GM23338 (cell line): Measurements from ENCODE around the gene TMEM250. TPM values are rescaled to one million over a fixed set of nuclear protein-coding genes. Genes with fewer than 3 reads are reported as not detected.

Source experiments
- ATAC-seq: fragments of 200-7000 bp; cut with Tn5 transposase; 3 replicates; pipeline ENCODE4 v1.9.1; 2020
- DNase-seq: peaks from one replicate; pipeline ENCODE4 v3.0.0-alpha.2; 2015; ENCODE audit warnings: low spot score
- H2AFZ ChIP-seq: fragments of 200-600 bp; sonication (generic); 2 replicates; pipeline ENCODE4 v1.8.0; 2016; ENCODE audit warnings: antibody characterized with exemption, mild to moderate bottlenecking, moderate library complexity
- H3F3A ChIP-seq: fragments of 200-600 bp; sonication (generic); replicated peaks from 2 replicates; pipeline ENCODE4 v1.8.0; 2017; ENCODE audit warnings: antibody characterized with exemption, mixed run types, low read depth
- H3K27ac ChIP-seq: fragments of 200-600 bp; sonication (generic); 2 replicates; pipeline ENCODE4 v1.6.1; 2016; ENCODE audit warnings: low read depth
- H3K27me3 ChIP-seq: fragments of 200-600 bp; sonication (generic); 2 replicates; pipeline ENCODE4 v1.8.0; 2016; ENCODE audit warnings: mild to moderate bottlenecking, mixed run types, moderate library complexity; ENCODE audit not compliant: insufficient read depth
- H3K36me3 ChIP-seq: fragments of 200-600 bp; sonication (generic); 2 replicates; pipeline ENCODE4 v1.8.0; 2016; ENCODE audit warnings: mild to moderate bottlenecking; ENCODE audit not compliant: insufficient read depth
- H3K4me1 ChIP-seq: fragments of 200-600 bp; sonication (generic); 2 replicates; pipeline ENCODE4 v1.8.0; 2016; ENCODE audit warnings: mild to moderate bottlenecking, moderate library complexity; ENCODE audit not compliant: insufficient read depth
- H3K4me2 ChIP-seq: fragments of 200-600 bp; sonication (generic); 2 replicates; pipeline ENCODE4 v1.7.1; 2017; ENCODE audit warnings: mixed run types
- H3K4me3 ChIP-seq: fragments of 200-600 bp; sonication (generic); 2 replicates; pipeline ENCODE4 v1.6.1; 2016; ENCODE audit warnings: mixed run types
- H3K79me2 ChIP-seq: fragments of 200-600 bp; sonication (generic); replicated peaks from 2 replicates; pipeline ENCODE4 v1.8.0; 2017; ENCODE audit warnings: mild to moderate bottlenecking; ENCODE audit not compliant: insufficient read depth
- H3K9me2 ChIP-seq: fragments of 200-600 bp; sonication (generic); 2 replicates; pipeline ENCODE4 v1.8.0; 2017; ENCODE audit not compliant: insufficient read depth
- H4K20me1 ChIP-seq: fragments of 200-600 bp; sonication (generic); replicated peaks from 2 replicates; pipeline ENCODE4 v1.8.0; 2017; ENCODE audit warnings: mild to moderate bottlenecking; ENCODE audit not compliant: insufficient read depth
- H3K27ac Mint-ChIP-seq: 2 replicates; pipeline ENCODE4 v1.8.0; 2020; ENCODE audit warnings: inconsistent platforms, mild to moderate bottlenecking, moderate library complexity, mixed read lengths
- H3K27me3 Mint-ChIP-seq: 3 replicates; pipeline ENCODE4 v1.8.0; 2022; ENCODE audit warnings: low read depth, mild to moderate bottlenecking, moderate library complexity, mixed read lengths, inconsistent platforms; ENCODE audit not compliant: insufficient read depth, poor library complexity
- H3K36me3 Mint-ChIP-seq: 3 replicates; pipeline ENCODE4 v1.8.0; 2021; ENCODE audit warnings: low read depth, mild to moderate bottlenecking, inconsistent platforms, moderate library complexity, mixed read lengths
- H3K4me1 Mint-ChIP-seq: 3 replicates; pipeline ENCODE4 v1.8.0; 2020; ENCODE audit warnings: mild to moderate bottlenecking, inconsistent platforms, mixed read lengths
- H3K4me3 Mint-ChIP-seq: 3 replicates; pipeline ENCODE4 v1.8.0; 2021; ENCODE audit warnings: moderate library complexity, mild to moderate bottlenecking, inconsistent platforms, mixed read lengths
- H3K9me3 Mint-ChIP-seq: 3 replicates; pipeline ENCODE4 v1.8.0; 2020; ENCODE audit warnings: moderate library complexity, mild to moderate bottlenecking, inconsistent platforms, mixed read lengths
- CREB1 ChIP-seq: fragments of 250-450 bp; sonication (Bioruptor Pico); IDR thresholded peaks from 2 replicates; pipeline ENCODE4 v1.5.0; 2020; ENCODE audit warnings: low read depth, mild to moderate bottlenecking, moderate library complexity
- ETS1 ChIP-seq: IDR thresholded peaks from 2 replicates; pipeline ENCODE4 v1.6.1; 2016; ENCODE audit warnings: antibody characterized with exemption
- EZH2 ChIP-seq: fragments of 200-600 bp; sonication (generic); IDR thresholded peaks from one replicate; pipeline ENCODE4 v1.8.0; 2017; ENCODE audit warnings: antibody characterized with exemption, mild to moderate bottlenecking, low read depth; ENCODE audit not compliant: unreplicated experiment
- EZH2phosphoT487 ChIP-seq: fragments of 200-600 bp; sonication (generic); IDR thresholded peaks from one replicate; pipeline ENCODE4 v1.8.1; 2018; ENCODE audit warnings: antibody characterized with exemption; ENCODE audit not compliant: unreplicated experiment
- JUNB ChIP-seq: IDR thresholded peaks from one replicate; pipeline ENCODE4 v1.6.1; 2016; ENCODE audit warnings: antibody characterized with exemption; ENCODE audit not compliant: unreplicated experiment
- NANOG ChIP-seq: IDR thresholded peaks from 2 replicates; pipeline ENCODE4 v1.6.1; 2016; ENCODE audit warnings: antibody characterized with exemption, borderline replicate concordance
- POLR2AphosphoS5 ChIP-seq: IDR thresholded peaks from 2 replicates; pipeline ENCODE4 v1.6.1; 2016; ENCODE audit warnings: antibody characterized with exemption, low read depth
- REST ChIP-seq: IDR thresholded peaks from one replicate; pipeline ENCODE4 v1.6.1; 2018; ENCODE audit warnings: antibody characterized with exemption; ENCODE audit not compliant: unreplicated experiment
- STAT1 ChIP-seq: IDR thresholded peaks from one replicate; pipeline ENCODE4 v1.6.1; 2016; ENCODE audit warnings: antibody characterized with exemption; ENCODE audit not compliant: unreplicated experiment
- ZNF114 ChIP-seq: fragments of 250-450 bp; sonication (Bioruptor Pico); IDR thresholded peaks from 2 replicates; pipeline ENCODE4 v1.5.0; 2020; ENCODE audit warnings: mild to moderate bottlenecking, moderate library complexity
- ZNF331 ChIP-seq: fragments of 250-450 bp; sonication (Bioruptor Pico); IDR thresholded peaks from 2 replicates; pipeline ENCODE4 v1.5.0; 2020; ENCODE audit warnings: low read depth, mild to moderate bottlenecking, moderate library complexity
- polyA plus RNA-seq: library from polyadenylated mRNA; unstranded; fragments of >200 nt; fragmentation: Nextera tagmentation; extraction: Ambion mirVana; gene quantifications from 2 replicates; pipeline ENCODE4 v1.2.1, GENCODE V29; 2016
- total RNA-seq: library from RNA; depleted of rRNA; stranded (reverse); fragments of >200 nt; shearing (Covaris generic); gene quantifications from 2 replicates; pipeline ENCODE4 v1.2.3, GENCODE V29; 2014
- TF ChIP-seq, protein P1 (sequence below), 2 experiments: fragments of 200-600 bp in 1 of 2; sonication (generic) in 1 of 2; conservative IDR thresholded peaks; 2 replicates each; pipeline versions ENCODE4 v1.5.1 to v1.6.1; 2016 to 2017; ENCODE audit warnings: antibody characterized with exemption in 2 of 2, low read depth in 2 of 2, mild to moderate bottlenecking in 2 of 2, moderate library complexity in 1 of 2
- TF ChIP-seq, protein P2 (sequence below): fragments of 250-450 bp; sonication (Bioruptor Pico); IDR thresholded peaks from 2 replicates; pipeline ENCODE4 v1.5.0; 2020; ENCODE audit warnings: mild to moderate bottlenecking, moderate library complexity

The TMEM250 gene
- total and polyA plus RNA-seq, 2 experiments from 2014 or later = 12.2 to 39.2 TPM

- no peak for ATAC-seq
- peaks cover 2% of the 10 kb centered on the region; the same call in 2 of the 3 replicates for H3K36me3 Mint-ChIP-seq
Observed at GRCh38 chr9:136156209-136157120, 37.8 kb upstream of the TMEM250 start.

More at GRCh38 chr9:136156209-136157120, 37.8 kb upstream of the TMEM250 start:
- Histone ChIP-seq H3K4me1 (peaks cover 6% of the 10 kb centered on the region; the same call in 1 of the 2 replicates), H3K79me2 (no peaks in the 10 kb centered on the region), H3K4me3 (no peak overlapping the region), H3F3A (no peaks in the 10 kb centered on the region), H4K20me1 (no peaks in the 10 kb centered on the region), H3K4me2 (no peak overlapping the region), H3K27ac (no peak overlapping the region), H3K27me3 (no peaks in the 10 kb centered on the region), H3K9me2 (no peaks in the 10 kb centered on the region), H3K36me3 (no peaks in the 10 kb centered on the region), H2AFZ (no peak overlapping the region)
- Mint-ChIP-seq H3K9me3 (peaks cover 7% of the 10 kb centered on the region; the same call in 1 of the 3 replicates), H3K4me1 (peaks cover 28% of the 10 kb centered on the region), H3K27me3 (peaks cover 6% of the 10 kb centered on the region), H3K27ac (no peak overlapping the region), H3K4me3 (no peak overlapping the region)
- DNase-seq = no peak
- TF ChIP-seq, protein P1, sequence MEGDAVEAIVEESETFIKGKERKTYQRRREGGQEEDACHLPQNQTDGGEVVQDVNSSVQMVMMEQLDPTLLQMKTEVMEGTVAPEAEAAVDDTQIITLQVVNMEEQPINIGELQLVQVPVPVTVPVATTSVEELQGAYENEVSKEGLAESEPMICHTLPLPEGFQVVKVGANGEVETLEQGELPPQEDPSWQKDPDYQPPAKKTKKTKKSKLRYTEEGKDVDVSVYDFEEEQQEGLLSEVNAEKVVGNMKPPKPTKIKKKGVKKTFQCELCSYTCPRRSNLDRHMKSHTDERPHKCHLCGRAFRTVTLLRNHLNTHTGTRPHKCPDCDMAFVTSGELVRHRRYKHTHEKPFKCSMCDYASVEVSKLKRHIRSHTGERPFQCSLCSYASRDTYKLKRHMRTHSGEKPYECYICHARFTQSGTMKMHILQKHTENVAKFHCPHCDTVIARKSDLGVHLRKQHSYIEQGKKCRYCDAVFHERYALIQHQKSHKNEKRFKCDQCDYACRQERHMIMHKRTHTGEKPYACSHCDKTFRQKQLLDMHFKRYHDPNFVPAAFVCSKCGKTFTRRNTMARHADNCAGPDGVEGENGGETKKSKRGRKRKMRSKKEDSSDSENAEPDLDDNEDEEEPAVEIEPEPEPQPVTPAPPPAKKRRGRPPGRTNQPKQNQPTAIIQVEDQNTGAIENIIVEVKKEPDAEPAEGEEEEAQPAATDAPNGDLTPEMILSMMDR (conservative IDR thresholded peaks at IDR 0.05; ENCODE audit: low read depth in 2 of 2) = no peak
- TF ChIP-seq NANOG (no peak), REST (no peak), ETS1 (no peak), JUNB (no peak), POLR2AphosphoS5 (no peak), STAT1 (no peak), ZNF331 (CRISPR knock-in tag) (no peak), EZH2phosphoT487 (no peak), ZNF114 (CRISPR knock-in tag) (no peak), CREB1 (CRISPR knock-in tag) (no peak), EZH2 (no peak)
- TF ChIP-seq, protein P2, sequence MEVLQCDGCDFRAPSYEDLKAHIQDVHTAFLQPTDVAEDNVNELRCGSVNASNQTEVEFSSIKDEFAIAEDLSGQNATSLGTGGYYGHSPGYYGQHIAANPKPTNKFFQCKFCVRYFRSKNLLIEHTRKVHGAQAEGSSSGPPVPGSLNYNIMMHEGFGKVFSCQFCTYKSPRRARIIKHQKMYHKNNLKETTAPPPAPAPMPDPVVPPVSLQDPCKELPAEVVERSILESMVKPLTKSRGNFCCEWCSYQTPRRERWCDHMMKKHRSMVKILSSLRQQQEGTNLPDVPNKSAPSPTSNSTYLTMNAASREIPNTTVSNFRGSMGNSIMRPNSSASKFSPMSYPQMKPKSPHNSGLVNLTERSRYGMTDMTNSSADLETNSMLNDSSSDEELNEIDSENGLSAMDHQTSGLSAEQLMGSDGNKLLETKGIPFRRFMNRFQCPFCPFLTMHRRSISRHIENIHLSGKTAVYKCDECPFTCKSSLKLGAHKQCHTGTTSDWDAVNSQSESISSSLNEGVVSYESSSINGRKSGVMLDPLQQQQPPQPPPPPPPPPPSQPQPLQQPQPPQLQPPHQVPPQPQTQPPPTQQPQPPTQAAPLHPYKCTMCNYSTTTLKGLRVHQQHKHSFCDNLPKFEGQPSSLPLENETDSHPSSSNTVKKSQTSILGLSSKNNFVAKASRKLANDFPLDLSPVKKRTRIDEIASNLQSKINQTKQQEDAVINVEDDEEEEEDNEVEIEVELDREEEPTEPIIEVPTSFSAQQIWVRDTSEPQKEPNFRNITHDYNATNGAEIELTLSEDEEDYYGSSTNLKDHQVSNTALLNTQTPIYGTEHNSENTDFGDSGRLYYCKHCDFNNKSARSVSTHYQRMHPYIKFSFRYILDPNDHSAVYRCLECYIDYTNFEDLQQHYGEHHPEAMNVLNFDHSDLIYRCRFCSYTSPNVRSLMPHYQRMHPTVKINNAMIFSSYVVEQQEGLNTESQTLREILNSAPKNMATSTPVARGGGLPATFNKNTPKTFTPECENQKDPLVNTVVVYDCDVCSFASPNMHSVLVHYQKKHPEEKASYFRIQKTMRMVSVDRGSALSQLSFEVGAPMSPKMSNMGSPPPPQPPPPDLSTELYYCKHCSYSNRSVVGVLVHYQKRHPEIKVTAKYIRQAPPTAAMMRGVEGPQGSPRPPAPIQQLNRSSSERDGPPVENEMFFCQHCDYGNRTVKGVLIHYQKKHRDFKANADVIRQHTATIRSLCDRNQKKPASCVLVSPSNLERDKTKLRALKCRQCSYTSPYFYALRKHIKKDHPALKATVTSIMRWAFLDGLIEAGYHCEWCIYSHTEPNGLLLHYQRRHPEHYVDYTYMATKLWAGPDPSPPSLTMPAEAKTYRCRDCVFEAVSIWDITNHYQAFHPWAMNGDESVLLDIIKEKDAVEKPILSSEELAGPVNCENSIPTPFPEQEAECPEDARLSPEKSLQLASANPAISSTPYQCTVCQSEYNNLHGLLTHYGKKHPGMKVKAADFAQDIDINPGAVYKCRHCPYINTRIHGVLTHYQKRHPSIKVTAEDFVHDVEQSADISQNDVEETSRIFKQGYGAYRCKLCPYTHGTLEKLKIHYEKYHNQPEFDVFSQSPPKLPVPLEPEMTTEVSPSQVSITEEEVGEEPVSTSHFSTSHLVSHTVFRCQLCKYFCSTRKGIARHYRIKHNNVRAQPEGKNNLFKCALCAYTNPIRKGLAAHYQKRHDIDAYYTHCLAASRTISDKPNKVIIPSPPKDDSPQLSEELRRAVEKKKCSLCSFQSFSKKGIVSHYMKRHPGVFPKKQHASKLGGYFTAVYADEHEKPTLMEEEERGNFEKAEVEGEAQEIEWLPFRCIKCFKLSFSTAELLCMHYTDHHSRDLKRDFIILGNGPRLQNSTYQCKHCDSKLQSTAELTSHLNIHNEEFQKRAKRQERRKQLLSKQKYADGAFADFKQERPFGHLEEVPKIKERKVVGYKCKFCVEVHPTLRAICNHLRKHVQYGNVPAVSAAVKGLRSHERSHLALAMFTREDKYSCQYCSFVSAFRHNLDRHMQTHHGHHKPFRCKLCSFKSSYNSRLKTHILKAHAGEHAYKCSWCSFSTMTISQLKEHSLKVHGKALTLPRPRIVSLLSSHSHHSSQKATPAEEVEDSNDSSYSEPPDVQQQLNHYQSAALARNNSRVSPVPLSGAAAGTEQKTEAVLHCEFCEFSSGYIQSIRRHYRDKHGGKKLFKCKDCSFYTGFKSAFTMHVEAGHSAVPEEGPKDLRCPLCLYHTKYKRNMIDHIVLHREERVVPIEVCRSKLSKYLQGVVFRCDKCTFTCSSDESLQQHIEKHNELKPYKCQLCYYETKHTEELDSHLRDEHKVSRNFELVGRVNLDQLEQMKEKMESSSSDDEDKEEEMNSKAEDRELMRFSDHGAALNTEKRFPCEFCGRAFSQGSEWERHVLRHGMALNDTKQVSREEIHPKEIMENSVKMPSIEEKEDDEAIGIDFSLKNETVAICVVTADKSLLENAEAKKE (CRISPR knock-in tag) = no peak
